Measurements from ENCODE around the gene MMP3.

GRCh38 chr11:102883141-102883540 is 39.7 kb upstream of the MMP3 start:
- TF ChIP-seq CTCF (IDR thresholded peaks at IDR 0.05) (no peak), POLR2A (IDR thresholded peaks at IDR 0.05) (no peak)
